ENCODE measurements around the gene ACBD6.

ACBD6 gene

GRCh38 chr1:180249725-180250498 is 252.5 kb downstream of the ACBD6 start:
- Histone ChIP-seq H3K4me3 (ENCODE audit: low read depth, low read length) (no peak overlapping the region), H2AFZ (ENCODE audit: low read length, unreplicated experiment) (no peak overlapping the region), H3K27me3 (ENCODE audit: insufficient read depth, low read length) (no peaks in the 10 kb centered on the region), H3K79me2 (ENCODE audit: control insufficient read depth, insufficient read depth, low read length, unreplicated experiment) (no peaks in the 10 kb centered on the region), H3K36me3 (ENCODE audit: insufficient read depth, low read length) (no peaks in the 10 kb centered on the region), H3K27ac (ENCODE audit: low read depth, low read length) (no peak overlapping the region), H3K4me1 (ENCODE audit: control insufficient read depth, insufficient read depth, low read length, unreplicated experiment) (no peaks in the 10 kb centered on the region)

GRCh38 chr1:180248731-180249681 is 253.4 kb downstream of the ACBD6 start:
- H3K36me3 ChIP-seq (ENCODE audit: insufficient read depth, low read length) = no peaks in the 10 kb centered on the region
- no peak overlapping the region for H3K4me3 ChIP-seq (ENCODE audit: low read depth, low read length)
- no peak overlapping the region for H2AFZ ChIP-seq (ENCODE audit: low read length, unreplicated experiment)
- no peaks in the 10 kb centered on the region for H3K79me2 ChIP-seq (ENCODE audit: control insufficient read depth, insufficient read depth, low read length, unreplicated experiment)
- no peaks in the 10 kb centered on the region for H3K4me1 ChIP-seq (ENCODE audit: control insufficient read depth, insufficient read depth, low read length, unreplicated experiment)
- no peaks in the 10 kb centered on the region for H3K27me3 ChIP-seq (ENCODE audit: insufficient read depth, low read length)
- H3K27ac ChIP-seq (ENCODE audit: low read depth, low read length) = no peak overlapping the region

- no peaks in the 10 kb centered on the region; the same call in 1 of the 2 replicates for H3K27me3 ChIP-seq (ENCODE audit: insufficient read depth, low read length)
- H2AFZ ChIP-seq (ENCODE audit: low read length, unreplicated experiment) = no peak overlapping the region
- no peaks in the 10 kb centered on the region for H3K4me1 ChIP-seq (ENCODE audit: control insufficient read depth, insufficient read depth, low read length, unreplicated experiment)
- H3K36me3 ChIP-seq (ENCODE audit: insufficient read depth, low read length) = no peaks in the 10 kb centered on the region
- H3K4me3 ChIP-seq (ENCODE audit: low read depth, low read length) = no peak overlapping the region
- no peak overlapping the region for H3K27ac ChIP-seq (ENCODE audit: low read depth, low read length)
- no peaks in the 10 kb centered on the region for H3K79me2 ChIP-seq (ENCODE audit: control insufficient read depth, insufficient read depth, low read length, unreplicated experiment)
Measured at GRCh38 chr1:180248176-180248575, 254.2 kb downstream of the ACBD6 start.

- peaks cover under 1% of the 10 kb centered on the region; the same call in 1 of the 2 replicates for H3K27me3 ChIP-seq (ENCODE audit: insufficient read depth, low read length)
- no peaks in the 10 kb centered on the region for H3K36me3 ChIP-seq (ENCODE audit: insufficient read depth, low read length)
- no peak overlapping the region for H2AFZ ChIP-seq (ENCODE audit: low read length, unreplicated experiment)
- H3K79me2 ChIP-seq (ENCODE audit: control insufficient read depth, insufficient read depth, low read length, unreplicated experiment) = no peaks in the 10 kb centered on the region
- no peak overlapping the region for H3K4me3 ChIP-seq (ENCODE audit: low read depth, low read length)
- no peaks in the 10 kb centered on the region for H3K4me1 ChIP-seq (ENCODE audit: control insufficient read depth, insufficient read depth, low read length, unreplicated experiment)
- no peak overlapping the region for H3K27ac ChIP-seq (ENCODE audit: low read depth, low read length)
Measured at GRCh38 chr1:180247580-180247979, 254.8 kb downstream of the ACBD6 start.

- no peaks in the 10 kb centered on the region for H3K4me1 ChIP-seq (ENCODE audit: control insufficient read depth, insufficient read depth, low read length, unreplicated experiment)
- H2AFZ ChIP-seq (ENCODE audit: low read length, unreplicated experiment) = no peak overlapping the region
- no peak overlapping the region for H3K4me3 ChIP-seq (ENCODE audit: low read depth, low read length)
- H3K79me2 ChIP-seq (ENCODE audit: control insufficient read depth, insufficient read depth, low read length, unreplicated experiment) = no peaks in the 10 kb centered on the region
- no peak overlapping the region for H3K27ac ChIP-seq (ENCODE audit: low read depth, low read length)
- H3K36me3 ChIP-seq (ENCODE audit: insufficient read depth, low read length) = no peaks in the 10 kb centered on the region
- H3K27me3 ChIP-seq (ENCODE audit: insufficient read depth, low read length) = peaks cover 5% of the 10 kb centered on the region
Measured at GRCh38 chr1:180247061-180247460, 255.3 kb downstream of the ACBD6 start.

GRCh38 chr1:180246579-180246978 is 255.8 kb downstream of the ACBD6 start:
- no peaks in the 10 kb centered on the region for H3K4me1 ChIP-seq (ENCODE audit: control insufficient read depth, insufficient read depth, low read length, unreplicated experiment)
- H3K36me3 ChIP-seq (ENCODE audit: insufficient read depth, low read length) = no peaks in the 10 kb centered on the region
- no peak overlapping the region for H2AFZ ChIP-seq (ENCODE audit: low read length, unreplicated experiment)

GRCh38 chr1:180244840-180245239 is 257.5 kb downstream of the ACBD6 start:
- H3K27me3 ChIP-seq (ENCODE audit: insufficient read depth, low read length) = peaks cover 28% of the 10 kb centered on the region
- H3K4me3 ChIP-seq (ENCODE audit: low read depth, low read length) = no peak overlapping the region
- no peaks in the 10 kb centered on the region for H3K79me2 ChIP-seq (ENCODE audit: control insufficient read depth, insufficient read depth, low read length, unreplicated experiment)
- no peaks in the 10 kb centered on the region for H3K36me3 ChIP-seq (ENCODE audit: insufficient read depth, low read length)
- no peaks in the 10 kb centered on the region for H3K4me1 ChIP-seq (ENCODE audit: control insufficient read depth, insufficient read depth, low read length, unreplicated experiment)
- no peak overlapping the region for H2AFZ ChIP-seq (ENCODE audit: low read length, unreplicated experiment)
- H3K27ac ChIP-seq (ENCODE audit: low read depth, low read length) = no peak overlapping the region

More at GRCh38 chr1:180246579-180246978, 255.8 kb downstream of the ACBD6 start:
- H3K4me3 ChIP-seq (ENCODE audit: low read depth, low read length) = no peak overlapping the region
- peaks cover 10% of the 10 kb centered on the region for H3K27me3 ChIP-seq (ENCODE audit: insufficient read depth, low read length)
- H3K27ac ChIP-seq (ENCODE audit: low read depth, low read length) = no peak overlapping the region
- no peaks in the 10 kb centered on the region for H3K79me2 ChIP-seq (ENCODE audit: control insufficient read depth, insufficient read depth, low read length, unreplicated experiment)

GRCh38 chr1:180243517-180244221 is 258.7 kb downstream of the ACBD6 start:
- Histone ChIP-seq H3K27ac (ENCODE audit: low read depth, low read length) (no peak overlapping the region), H3K36me3 (ENCODE audit: insufficient read depth, low read length) (no peaks in the 10 kb centered on the region), H2AFZ (ENCODE audit: low read length, unreplicated experiment) (no peak overlapping the region), H3K4me3 (ENCODE audit: low read depth, low read length) (no peak overlapping the region), H3K27me3 (ENCODE audit: insufficient read depth, low read length) (peaks cover 39% of the 10 kb centered on the region), H3K4me1 (ENCODE audit: control insufficient read depth, insufficient read depth, low read length, unreplicated experiment) (no peaks in the 10 kb centered on the region), H3K79me2 (ENCODE audit: control insufficient read depth, insufficient read depth, low read length, unreplicated experiment) (no peaks in the 10 kb centered on the region)

GRCh38 chr1:180241716-180242544 is 260.4 kb downstream of the ACBD6 start:
- Histone ChIP-seq H3K79me2 (ENCODE audit: control insufficient read depth, insufficient read depth, low read length, unreplicated experiment) (no peaks in the 10 kb centered on the region), H2AFZ (ENCODE audit: low read length, unreplicated experiment) (no peak overlapping the region), H3K36me3 (ENCODE audit: insufficient read depth, low read length) (no peaks in the 10 kb centered on the region), H3K27me3 (ENCODE audit: insufficient read depth, low read length) (peaks cover 57% of the 10 kb centered on the region), H3K4me3 (ENCODE audit: low read depth, low read length) (no peak overlapping the region), H3K4me1 (ENCODE audit: control insufficient read depth, insufficient read depth, low read length, unreplicated experiment) (no peaks in the 10 kb centered on the region), H3K27ac (ENCODE audit: low read depth, low read length) (no peak overlapping the region)
